HG03342 (cell line): Measurements from ENCODE around the gene PRKAB1.
"Not testable (repeated sequence)": the region's sequence is repeated elsewhere in the genome, so short reads cannot be mapped to it uniquely, and the experiment has no call there.

Experiments used
- ATAC-seq: cut with Tn5 transposase; IDR thresholded peaks from one replicate; pipeline ENCODE4 v1.9.1; 2021; ENCODE audit warnings: mild to moderate bottlenecking, moderate library complexity; ENCODE audit not compliant: unreplicated experiment

Gene PRKAB1

DNA sequence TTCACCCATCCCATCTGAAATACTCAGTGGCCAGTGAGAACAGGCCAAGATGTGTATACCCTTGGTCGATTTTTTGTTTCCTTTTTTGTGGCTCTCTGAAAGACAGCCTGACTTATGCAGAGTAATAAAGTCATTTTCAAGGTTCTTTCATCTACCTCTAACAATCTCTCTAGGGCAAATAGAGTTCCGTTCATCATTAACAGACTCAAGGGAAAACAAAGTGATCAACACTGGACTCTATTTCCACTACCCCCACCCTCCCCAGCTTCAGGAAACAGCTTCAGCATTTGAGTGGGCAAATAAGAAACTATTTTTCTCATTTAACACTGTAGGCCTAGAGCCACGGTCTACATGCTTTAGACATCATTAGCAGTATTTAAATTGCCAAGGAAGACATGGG, 15.9 kb downstream of the PRKAB1 start:
- no peak for ATAC-seq

DNA sequence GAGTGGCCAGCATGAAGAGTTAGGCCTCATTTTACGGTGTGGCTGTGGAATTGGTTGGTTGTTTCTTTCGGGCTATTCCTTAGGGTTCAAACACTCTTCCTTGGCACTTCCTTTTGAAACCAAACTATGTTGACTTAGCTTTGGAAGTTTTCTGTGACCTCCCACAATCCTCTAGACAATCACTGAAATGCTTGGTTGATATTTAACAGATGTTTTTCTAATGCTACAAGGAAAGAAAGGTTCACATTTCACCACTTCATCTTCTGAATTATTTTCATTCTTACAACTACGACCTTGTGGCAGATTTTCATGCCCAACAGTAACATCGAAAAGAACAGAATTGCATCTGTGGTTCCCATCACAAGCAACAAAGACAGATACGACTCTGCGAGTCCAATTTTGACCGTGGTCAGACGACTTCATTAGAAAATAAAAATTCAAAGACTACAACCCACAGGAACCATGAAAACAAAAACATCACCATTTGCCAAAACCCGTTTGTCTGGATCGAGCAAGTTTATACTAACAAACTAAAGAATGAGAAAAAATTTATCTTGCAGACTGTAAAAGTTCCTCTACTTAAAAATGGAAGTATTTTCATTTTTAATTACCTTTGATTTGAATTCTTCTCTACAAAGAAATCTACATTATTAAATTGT, 16.9 kb downstream of the PRKAB1 start:
- ATAC-seq = no peak

DNA sequence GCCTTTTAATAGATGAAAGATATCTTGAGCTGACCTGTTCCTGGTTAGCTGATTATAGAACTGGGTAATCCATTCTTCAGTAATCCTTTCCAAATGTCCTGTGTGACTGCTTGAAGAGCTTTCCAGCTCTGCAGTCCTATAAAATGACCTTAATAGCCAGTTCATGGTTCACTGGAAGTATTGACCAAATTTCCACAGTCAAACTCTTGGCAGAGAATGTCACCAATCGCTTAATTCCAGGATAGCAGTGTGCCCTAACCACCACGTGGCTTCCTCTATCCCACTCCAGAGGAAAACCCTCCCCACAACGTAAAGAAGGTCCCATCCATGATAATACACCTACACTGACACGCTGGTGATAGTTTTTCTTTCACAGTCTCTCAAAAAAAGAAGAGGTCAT, 17.4 kb downstream of the PRKAB1 start:
- ATAC-seq = no peak

DNA sequence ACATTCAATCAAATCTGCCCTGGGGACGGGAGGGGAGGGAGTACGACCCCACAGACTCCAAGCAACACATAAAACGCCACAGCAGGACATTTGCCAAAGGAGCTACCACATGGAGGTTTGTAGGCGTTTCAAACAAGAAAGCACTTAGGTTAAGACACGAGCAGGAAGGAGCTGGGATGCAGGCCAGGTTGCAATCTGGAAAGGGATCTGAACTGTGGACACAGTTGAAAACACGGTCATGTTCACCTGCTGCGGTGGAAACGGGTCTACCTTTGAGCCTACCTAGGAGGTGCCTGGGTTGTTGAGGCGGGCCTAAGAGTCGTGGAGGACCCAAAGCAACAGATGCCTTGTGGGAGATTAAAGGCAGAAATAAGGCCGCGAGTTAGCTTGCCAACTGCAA, 18.4 kb downstream of the PRKAB1 start:
- ATAC-seq = no peak

DNA sequence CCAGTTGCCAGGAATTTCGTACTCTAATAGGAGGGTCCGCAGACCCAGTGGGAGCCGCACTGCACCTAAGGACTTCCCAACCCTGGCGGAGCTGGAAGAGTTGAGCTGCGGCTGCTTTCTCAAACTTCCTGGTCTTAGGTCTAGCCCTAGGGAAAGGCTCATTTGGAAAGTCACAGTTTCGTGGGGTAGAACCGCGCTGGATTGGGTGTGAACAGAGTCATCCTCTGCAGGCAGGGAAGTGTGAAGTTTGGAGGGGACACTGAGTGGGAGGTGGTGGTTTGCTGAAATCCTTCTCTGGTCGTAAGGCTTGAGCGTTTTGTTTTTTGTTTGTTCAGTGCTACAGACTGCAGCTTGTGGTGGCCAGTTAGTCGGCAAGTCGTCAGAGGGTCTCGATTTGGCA, 18.8 kb downstream of the PRKAB1 start:
- no peak for ATAC-seq

DNA sequence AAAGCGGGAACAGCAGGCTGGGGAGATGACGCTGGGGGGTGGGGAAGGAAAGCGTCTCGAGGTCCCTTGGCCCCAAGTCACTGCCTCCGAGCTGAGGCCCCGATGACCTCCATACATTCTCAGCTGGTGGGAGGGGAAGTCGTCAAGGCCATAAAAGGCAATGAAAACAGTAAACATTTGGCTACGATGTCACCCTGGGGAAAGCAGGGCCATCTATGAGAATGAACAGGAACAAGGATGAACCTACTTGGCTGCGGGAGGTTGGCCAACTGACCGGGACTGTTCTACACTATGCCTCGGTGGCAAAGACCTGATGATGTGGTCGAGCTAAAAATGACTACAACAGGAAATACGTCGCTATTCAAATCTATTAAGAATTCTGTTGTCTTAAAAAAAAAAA, 19.5 kb downstream of the PRKAB1 start:
- ATAC-seq = no peak

DNA sequence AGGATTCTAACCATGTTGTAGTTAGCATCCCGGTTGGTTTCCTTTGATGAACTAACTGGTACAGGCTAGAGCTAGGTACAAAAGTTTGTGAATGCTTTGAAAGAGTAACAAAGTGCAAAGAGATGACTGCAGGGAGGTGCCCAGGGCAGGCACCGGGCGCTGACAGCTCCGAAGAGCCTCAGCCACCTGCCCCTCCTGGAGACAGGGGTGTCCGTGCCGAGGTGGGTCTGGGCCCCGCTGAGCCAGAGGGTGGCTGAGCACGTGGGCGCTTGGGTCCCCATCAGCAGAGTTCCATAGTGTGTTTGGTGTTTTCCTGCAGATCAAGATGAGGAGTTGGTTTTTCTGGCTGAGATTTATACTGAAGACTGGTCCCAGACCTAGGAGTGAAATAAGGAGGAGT, 19.9 kb downstream of the PRKAB1 start:
- ATAC-seq = no peak

DNA sequence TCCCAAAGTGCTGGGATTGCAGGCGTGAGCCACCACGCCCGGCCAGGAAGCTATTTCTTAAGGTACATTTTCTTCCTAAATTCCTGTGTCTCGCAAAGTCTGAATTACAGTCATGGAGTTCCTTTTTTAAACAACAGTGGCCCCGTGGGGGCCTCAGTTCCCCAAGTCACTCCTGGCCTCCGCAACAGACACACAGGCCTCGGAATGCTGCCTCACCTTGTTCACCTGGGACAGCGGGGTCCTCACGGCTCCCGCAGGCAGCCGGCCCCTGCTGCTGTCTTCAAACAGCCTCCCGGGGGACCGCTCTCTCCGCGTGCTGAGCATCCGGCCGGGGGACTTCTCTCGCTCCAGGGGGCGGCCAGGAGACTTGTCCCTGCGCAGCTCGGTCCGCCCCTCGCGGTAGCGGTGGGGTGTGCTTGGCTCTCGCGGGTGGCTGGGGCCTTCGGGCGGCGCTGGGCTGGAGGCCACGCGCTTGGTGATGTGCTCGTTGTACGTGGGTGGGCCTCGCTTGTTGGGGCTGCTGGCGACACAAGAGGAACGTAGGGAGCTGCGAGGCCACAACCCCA, 22.1 kb downstream of the PRKAB1 start:
- ATAC-seq = no peak

DNA sequence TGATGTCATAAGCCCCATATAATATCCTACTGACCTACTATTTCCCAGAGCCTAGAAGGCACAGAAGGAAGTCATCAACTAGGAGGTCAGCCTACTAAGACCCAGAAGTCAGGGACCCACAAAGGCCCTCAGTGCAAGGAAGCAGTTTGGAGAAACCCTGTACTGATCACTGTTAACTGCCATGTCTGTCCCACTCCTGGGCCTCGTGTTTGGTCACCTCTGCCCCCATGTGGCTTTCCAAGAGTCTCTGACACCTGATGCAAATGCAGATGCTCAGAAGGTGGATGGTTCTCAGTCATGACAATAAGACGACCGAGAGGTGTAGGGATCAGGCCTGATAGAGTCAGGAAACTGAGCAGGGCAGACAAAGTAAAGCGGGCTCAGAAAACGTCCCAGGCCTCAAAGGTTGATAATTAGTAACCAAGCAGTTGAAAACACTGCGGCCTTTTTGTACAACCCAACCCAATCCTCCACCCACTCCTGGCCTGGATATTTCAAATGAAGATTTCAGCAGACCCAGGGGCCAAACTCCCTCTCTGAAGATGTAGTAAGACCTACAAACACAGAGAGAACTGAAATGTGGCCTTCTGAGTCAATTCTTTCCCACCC, 23.4 kb downstream of the PRKAB1 start:
- ATAC-seq = no peak

DNA sequence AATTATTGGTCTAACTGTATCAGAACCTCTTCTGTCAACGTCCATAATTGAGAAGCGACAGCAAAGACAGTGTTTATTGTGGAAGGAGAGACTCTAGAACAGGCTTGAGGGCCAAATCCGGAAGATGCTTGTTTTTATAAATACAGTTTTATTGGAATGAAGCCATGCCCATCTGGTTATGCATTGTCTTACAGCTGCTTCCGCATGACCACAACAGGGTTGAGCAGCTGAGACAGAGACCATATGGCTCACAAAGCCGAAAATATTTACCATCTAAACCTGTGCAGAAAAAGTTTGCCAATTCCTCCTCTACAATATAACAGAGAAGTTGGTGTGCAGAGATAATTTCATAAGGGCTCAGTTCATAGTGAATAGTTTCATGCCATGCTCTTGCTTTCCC, 24.5 kb downstream of the PRKAB1 start:
- no peak for ATAC-seq

DNA sequence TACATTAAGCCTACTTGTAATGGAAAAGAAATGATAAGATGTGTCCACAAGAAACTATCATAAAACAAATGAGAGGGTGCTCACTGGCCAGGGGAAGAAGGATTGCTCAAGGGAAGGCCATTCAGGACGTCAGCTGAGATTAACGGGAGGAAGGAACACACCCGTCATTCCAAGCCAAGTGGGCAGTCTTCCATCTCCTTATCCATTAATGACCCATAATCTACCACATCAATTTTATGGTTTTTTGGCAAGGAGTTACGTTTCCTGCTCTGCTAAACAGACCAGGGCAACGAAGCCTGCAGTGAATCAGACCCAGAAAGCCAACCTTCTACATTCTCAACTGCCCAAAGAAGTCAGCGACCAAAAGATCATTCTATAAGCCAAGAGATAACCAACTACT, 25.1 kb downstream of the PRKAB1 start:
- ATAC-seq = no peak

DNA sequence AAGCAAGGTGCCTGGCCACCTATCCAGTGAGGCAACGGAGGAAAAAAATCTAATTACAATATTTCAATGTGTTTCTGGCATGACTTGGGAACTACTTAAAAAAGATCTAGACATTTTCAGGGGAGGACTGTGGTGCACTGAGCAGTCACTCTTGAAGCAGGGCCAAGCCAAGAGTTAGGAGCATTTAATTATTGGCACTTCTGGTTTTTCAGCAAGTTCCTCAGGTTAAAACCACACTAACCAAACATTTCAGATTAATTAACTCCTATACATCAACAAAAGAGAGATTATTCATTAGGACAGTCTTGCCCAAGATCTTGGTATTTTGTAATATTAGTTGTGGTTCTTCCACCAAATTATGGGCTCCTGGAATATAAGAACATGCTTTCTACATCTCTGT, 25.6 kb downstream of the PRKAB1 start:
- ATAC-seq = no peak

DNA sequence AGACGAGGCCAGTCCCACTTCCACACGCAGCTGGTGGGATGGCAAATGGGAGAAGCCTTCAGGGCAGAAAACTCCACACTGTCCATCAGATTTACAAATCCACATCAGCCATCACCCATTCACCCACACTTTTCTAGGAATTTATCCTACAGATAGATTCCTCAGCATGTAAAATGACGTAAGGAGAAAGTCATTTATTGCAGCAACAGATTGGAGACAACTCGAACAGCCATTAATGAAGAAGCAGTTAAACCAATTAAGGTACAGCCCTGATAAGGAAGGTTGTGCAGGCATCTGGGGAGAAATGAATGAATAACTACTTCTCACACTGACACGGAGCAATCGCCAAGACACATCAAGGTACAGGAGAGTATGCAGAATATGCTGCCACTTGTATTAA, 26.2 kb downstream of the PRKAB1 start:
- no peak for ATAC-seq

DNA sequence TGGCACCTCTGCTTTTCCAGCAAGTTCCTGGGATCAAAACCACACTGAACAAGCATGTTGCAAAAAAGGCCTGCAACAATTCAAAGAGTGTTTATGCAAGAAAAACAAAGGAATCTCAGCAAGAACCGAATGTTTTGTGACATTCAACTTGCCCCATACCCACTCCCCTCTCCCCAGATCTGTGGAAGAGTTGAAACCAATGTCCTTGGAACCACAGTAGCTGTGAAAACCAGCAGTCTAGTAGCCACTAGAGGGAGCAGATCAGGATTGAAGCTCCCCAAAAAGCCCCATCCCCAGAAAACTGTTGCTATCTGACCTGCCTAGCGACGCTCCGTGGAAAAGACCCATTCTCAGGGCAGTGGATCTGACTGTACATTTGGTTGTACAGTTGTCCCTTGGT, 27.1 kb downstream of the PRKAB1 start:
- ATAC-seq = no peak

DNA sequence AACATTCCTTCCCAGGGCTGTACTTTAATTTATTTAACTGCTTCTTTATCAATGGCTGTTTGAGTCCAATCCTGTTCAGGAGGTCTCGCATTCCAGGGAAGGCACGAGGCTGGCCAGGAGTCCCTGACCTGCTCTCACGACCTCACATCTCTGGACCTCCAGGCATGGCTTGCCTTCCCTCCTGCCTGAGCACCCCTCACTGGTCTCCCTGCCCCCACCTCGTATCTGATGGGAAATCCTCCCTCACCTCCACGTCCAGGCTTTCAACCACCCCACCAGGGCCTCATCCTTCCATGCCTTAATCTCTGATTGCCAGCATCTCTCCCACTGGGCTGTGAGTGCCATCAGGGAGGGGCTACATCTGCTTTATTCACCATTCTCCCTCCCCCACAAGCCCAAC, 29.0 kb downstream of the PRKAB1 start:
- ATAC-seq = no peak

DNA sequence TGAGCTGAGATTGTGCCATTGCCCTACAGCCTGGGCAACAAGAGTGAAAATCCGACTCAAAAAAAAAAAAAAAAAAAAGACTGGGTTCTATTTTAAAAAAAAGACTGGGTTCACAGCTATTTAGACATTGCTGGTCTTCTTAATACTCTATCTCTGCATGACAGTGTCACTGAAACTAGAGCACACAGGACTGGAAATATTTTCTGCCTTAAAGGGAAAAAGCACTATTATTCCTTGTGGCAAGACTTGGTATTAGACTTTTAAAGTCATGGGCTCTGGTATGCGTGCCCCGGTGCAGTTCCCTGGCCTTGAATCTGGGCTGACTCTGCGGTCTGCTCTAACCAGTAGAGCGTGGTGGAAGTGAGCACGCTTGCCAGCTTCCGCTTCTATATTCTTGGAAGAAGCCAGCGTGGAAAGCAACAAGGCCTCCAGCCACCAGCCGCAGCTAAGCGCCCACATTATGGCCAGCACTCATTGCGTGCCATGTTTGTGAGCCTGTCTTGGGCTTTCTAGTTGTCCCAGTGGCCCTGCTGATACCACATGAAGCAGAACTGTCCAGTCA, 31.3 kb downstream of the PRKAB1 start:
- ATAC-seq = no peak

DNA sequence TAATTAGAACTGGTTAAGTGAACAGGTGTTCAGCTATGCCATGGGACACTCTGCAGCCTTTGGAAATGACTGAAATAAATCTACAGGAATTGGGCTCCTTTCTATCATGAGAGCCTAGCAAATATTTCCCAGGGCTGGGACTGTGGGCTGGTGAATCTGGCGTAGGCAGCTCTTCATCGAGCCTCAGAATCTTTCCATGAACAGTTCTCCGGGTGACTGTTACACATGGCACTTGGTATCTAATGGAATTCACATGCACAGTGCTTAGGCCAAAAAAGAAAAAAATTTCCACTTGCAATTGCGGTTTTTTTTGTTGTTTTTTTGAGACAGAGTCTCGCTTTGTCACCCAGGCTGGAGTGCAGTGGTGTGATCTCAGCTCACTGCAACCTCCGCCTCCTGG, 32.1 kb downstream of the PRKAB1 start:
- ATAC-seq = no peak

DNA sequence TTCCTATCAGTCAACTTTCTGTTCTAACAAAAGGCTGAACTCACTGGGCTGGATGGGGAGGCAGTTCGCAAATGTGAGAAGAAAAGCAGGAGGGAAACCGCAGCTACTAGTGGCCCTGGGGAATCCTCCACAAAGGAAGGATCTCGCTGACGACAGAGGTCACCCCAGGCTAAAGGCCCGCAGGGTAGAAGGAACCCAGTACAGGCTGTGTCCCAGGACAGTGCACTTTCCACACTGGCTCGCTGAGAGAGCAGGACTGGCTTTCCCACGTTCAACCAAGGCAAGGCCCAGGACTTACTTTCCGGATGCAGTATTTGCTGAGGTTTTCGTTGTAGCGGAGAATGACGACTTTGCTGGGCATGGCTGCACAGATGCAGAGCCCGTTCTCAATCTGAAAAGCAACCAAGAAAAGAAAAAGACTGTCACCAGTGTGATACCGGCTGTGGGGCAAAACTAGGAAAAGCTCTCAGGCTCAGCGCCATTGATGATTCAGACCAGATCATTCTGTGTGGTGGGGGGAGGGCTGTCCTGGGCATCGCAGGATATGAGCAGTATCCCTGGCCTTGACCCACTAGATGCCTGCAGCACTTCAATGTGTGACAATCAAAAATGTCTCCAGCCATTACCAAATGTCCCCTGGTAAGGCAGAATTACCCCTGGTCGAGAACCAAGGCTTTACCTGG, 36.3 kb downstream of the PRKAB1 start:
- no peak for ATAC-seq

DNA sequence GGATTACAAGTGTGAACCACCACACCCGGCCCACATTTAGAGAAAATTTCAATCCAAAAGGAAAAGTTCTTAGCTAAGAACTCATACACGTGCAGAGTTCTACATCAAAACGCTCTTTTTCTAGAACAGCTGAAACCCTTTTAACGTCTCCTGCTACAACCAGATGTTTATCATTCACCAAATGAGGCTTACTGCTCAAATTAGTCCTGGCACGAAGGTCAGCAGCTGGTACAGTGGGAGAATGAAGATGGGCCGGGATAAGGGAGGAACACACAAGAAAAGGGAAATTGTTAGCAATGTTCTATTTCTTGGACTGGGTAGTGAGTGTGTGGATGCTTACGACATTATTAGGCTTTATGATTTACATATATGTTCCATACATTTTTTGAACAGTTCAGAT, 37.2 kb downstream of the PRKAB1 start:
- no peak for ATAC-seq

DNA sequence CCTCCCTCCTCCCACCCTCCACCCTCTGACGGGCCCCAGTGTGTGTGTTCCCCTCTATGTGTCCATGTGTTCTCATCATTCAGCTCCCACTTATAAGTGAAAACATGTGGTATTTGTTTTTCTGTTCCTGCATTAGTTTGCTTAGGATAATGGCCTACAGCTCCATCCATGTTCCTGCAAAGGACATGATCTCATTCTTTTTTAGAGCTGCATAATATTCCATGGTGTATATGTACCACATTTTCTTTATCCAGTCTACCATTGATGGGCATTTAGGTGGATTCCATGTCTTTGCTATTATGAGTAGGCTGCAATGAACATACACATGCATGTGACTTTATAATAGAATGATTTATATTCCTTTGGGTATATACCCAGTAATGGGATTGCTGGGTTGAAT, 38.5 kb downstream of the PRKAB1 start:
- ATAC-seq = not testable (repeated sequence)

DNA sequence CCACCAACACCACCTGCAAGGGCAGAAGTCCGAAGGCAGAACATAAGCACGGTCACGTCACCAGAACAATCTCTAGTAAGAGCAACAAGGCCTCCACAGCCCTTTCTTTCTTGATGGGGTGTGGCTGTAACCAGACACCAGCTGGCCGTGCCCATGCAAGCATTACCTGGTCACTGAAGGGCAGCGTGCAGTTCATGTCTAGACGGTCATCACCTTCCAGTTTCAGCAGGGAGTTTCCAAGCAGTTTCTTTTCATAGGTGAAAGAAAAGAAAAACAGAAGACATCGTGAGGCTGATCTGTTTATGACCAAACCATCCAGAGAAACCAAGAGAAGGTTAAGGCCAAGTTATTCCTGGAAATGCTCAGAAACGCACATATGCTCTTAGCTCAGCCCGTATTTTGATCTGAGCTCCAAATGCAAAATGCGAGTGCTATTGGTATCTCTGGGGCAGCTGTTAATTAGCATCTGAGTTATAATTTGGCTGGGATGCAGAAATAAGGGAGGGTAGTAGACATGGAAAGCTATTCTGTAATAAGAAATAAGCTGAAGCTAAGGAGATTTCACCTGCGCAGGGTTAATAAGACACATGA, 42.5 kb downstream of the PRKAB1 start:
- no peak for ATAC-seq
